GM12873 (cell line): Measurements from ENCODE around the gene AFP.

Experiments
- TF ChIP-seq, protein P1 (sequence below): IDR thresholded peaks from 2 replicates; pipeline ENCODE4 v1.5.1; 2012; ENCODE audit warnings: low read depth, mild to moderate bottlenecking, moderate library complexity, low read length, control low read depth; ENCODE audit not compliant: insufficient read depth; ENCODE audit errors: missing control alignments

The AFP gene

GRCh38 chr4:73422458-73422752 lies 13.6 kb upstream of the AFP start:
- TF ChIP-seq, protein P1, sequence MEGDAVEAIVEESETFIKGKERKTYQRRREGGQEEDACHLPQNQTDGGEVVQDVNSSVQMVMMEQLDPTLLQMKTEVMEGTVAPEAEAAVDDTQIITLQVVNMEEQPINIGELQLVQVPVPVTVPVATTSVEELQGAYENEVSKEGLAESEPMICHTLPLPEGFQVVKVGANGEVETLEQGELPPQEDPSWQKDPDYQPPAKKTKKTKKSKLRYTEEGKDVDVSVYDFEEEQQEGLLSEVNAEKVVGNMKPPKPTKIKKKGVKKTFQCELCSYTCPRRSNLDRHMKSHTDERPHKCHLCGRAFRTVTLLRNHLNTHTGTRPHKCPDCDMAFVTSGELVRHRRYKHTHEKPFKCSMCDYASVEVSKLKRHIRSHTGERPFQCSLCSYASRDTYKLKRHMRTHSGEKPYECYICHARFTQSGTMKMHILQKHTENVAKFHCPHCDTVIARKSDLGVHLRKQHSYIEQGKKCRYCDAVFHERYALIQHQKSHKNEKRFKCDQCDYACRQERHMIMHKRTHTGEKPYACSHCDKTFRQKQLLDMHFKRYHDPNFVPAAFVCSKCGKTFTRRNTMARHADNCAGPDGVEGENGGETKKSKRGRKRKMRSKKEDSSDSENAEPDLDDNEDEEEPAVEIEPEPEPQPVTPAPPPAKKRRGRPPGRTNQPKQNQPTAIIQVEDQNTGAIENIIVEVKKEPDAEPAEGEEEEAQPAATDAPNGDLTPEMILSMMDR = no peak

- TF ChIP-seq, protein P1 = no peak
Observed at GRCh38 chr4:73423184-73423583, 12.8 kb upstream of the AFP start.

- TF ChIP-seq, protein P1 = no peak
Observed at GRCh38 chr4:73426666-73427065, 9.4 kb upstream of the AFP start.

DNA sequence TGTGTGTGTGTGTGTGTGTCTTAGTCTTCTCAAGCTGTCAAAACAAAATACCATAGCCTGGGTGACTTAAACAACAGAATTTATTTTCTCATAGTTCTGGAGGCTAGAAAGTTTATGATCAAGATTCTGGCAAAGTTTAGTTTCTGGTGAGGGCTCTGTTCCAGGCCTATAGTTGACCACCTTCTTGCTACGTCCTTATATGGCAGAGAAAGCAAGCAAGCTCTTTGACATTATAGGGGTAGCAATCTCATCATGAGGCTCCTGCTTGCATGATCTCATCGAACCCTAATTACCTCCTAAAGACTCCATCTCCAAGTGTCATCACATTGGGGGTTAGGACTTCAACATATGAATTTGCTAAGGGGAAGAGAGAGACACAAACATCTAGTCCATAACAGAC lies 6.9 kb upstream of the AFP start:
- TF ChIP-seq, protein P1 = no peak

GRCh38 chr4:73429826-73430587 lies 6.0 kb upstream of the AFP start:
- TF ChIP-seq, protein P1 = no peak

- TF ChIP-seq, protein P1 = no peak
Observed at GRCh38 chr4:73431813-73432168, 4.2 kb upstream of the AFP start.

- TF ChIP-seq, protein P1 = no peak
Observed at GRCh38 chr4:73432169-73433000, 3.6 kb upstream of the AFP start.
